Parathyroid adenoma (tissue), 2 donors: ENCODE data around the gene CERS2.
"Not testable (repeated sequence)": the region's sequence is repeated elsewhere in the genome, so short reads cannot be mapped to it uniquely, and the experiment has no call there.

ENCODE experiments used
- H2AFZ ChIP-seq: fragments of 300-600 bp; sonication (generic); one replicate; pipeline ENCODE4 v1.7.0; 2017; ENCODE audit warnings: antibody characterized with exemption, mild to moderate bottlenecking
- H3K27ac ChIP-seq: fragments of 300-600 bp; sonication (generic); one replicate; pipeline ENCODE4 v1.7.0; 2017
- H3K27me3 ChIP-seq: fragments of 300-600 bp; sonication (generic); one replicate; pipeline ENCODE4 v1.7.0; 2017; ENCODE audit warnings: low read length; ENCODE audit not compliant: control insufficient read depth, insufficient read depth
- H3K36me3 ChIP-seq: fragments of 300-600 bp; sonication (generic); one replicate; pipeline ENCODE4 v1.7.0; 2017; ENCODE audit warnings: low read length; ENCODE audit not compliant: control insufficient read depth, insufficient read depth
- H3K4me1 ChIP-seq: fragments of 300-600 bp; sonication (generic); one replicate; pipeline ENCODE4 v1.7.0; 2017; ENCODE audit warnings: control low read depth
- H3K4me2 ChIP-seq: fragments of 300-600 bp; sonication (generic); one replicate; pipeline ENCODE4 v1.7.0; 2017; ENCODE audit warnings: low read length
- H3K4me3 ChIP-seq: fragments of 300-600 bp; sonication (generic); one replicate; pipeline ENCODE4 v1.7.0; 2017; ENCODE audit warnings: low read depth, low read length
- H3K79me2 ChIP-seq: fragments of 300-600 bp; sonication (generic); one replicate; pipeline ENCODE4 v1.7.0; 2017; ENCODE audit warnings: control low read depth
- H3K9ac ChIP-seq: fragments of 300-600 bp; sonication (generic); one replicate; pipeline ENCODE4 v1.7.0; 2017; ENCODE audit warnings: mild to moderate bottlenecking
- H3K9me3 ChIP-seq: fragments of 300-600 bp; sonication (generic); one replicate; pipeline ENCODE4 v1.7.0; 2017; ENCODE audit warnings: low read length; ENCODE audit not compliant: control insufficient read depth
- CTCF ChIP-seq: fragments of 300-600 bp; sonication (generic); IDR thresholded peaks from one replicate; pipeline ENCODE4 v1.7.0; 2017; ENCODE audit warnings: antibody characterized with exemption, mild to moderate bottlenecking
- donor health status: primary hyperparathyroidism.

The CERS2 gene

GRCh38 chr1:150944856-150945255 lies 29.8 kb downstream of the CERS2 start:
- Histone ChIP-seq H3K27ac (no peak overlapping the region), H3K4me3 (no peak overlapping the region), H3K9me3 (no peaks in the 10 kb centered on the region), H3K4me2 (no peak overlapping the region), H3K4me1 (no peaks in the 10 kb centered on the region), H3K27me3 (no peaks in the 10 kb centered on the region), H2AFZ (no peak overlapping the region), H3K9ac (no peak overlapping the region), H3K79me2 (no peaks in the 10 kb centered on the region), H3K36me3 (no peaks in the 10 kb centered on the region)
- TF ChIP-seq CTCF, result no peak

DNA sequence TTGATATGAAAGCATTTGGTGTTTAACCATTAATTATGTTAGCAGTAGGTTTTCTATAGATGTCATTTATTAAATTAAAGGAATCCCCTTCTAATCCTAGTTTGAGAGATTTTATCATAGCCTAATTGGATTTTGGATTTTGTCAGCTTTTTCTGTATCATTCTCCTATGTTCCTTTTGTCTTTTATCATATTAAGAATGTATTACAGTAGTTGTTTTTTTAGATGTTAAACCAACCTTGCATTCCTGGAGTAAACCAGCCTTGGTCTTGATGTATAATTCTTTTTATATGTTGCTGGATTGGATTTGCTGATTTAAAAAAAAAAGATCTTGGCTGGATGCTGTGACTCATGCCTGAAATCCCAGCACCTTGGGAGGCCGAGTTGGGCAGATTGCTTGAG lies 42.9 kb downstream of the CERS2 start:
- H3K4me2 ChIP-seq, result no peak overlapping the region
- TF ChIP-seq CTCF, result no peak
- H3K79me2 ChIP-seq, result no peaks in the 10 kb centered on the region
- no peak overlapping the region for H3K4me3 ChIP-seq
- no peak overlapping the region for H3K9ac ChIP-seq
- H2AFZ ChIP-seq, result no peak overlapping the region
- H3K9me3 ChIP-seq, result no peaks in the 10 kb centered on the region
- no peaks in the 10 kb centered on the region for H3K36me3 ChIP-seq
- no peaks in the 10 kb centered on the region for H3K4me1 ChIP-seq
- no peak overlapping the region for H3K27ac ChIP-seq
- no peaks in the 10 kb centered on the region for H3K27me3 ChIP-seq

DNA sequence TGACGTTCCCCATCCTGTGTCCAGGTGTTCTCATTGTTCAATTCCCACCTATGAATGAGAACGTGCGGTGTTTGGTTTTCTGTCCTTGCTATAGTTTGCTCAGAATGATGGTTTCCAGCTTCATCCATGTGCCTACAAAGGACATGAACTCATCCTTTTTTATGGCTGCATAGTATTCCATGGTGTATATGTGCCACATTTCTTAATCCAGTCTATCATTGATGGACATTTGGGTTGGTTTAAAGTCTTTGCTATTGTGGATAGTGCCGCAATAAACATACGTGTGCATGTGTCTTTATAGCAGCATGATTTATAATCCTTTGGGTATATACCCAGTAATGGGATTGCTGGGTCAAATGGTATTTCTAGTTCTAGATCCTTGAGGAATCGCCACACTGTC lies 45.9 kb downstream of the CERS2 start:
- not testable (repeated sequence) for H3K9ac ChIP-seq, H3K79me2 ChIP-seq, H3K9me3 ChIP-seq, H2AFZ ChIP-seq, H3K4me1 ChIP-seq, H3K4me2 ChIP-seq, H3K4me3 ChIP-seq, H3K36me3 ChIP-seq, H3K27ac ChIP-seq, H3K27me3 ChIP-seq

- peaks cover 3% of the 10 kb centered on the region for H3K79me2 ChIP-seq
- TF ChIP-seq CTCF, result no peak
- no peaks in the 10 kb centered on the region for H3K27me3 ChIP-seq
- no peaks in the 10 kb centered on the region for H3K9me3 ChIP-seq
- H3K4me2 ChIP-seq, result no peak overlapping the region
- H3K36me3 ChIP-seq, result no peaks in the 10 kb centered on the region
- H3K9ac ChIP-seq, result no peak overlapping the region
- H2AFZ ChIP-seq, result no peak overlapping the region
- H3K27ac ChIP-seq, result no peak overlapping the region
- H3K4me3 ChIP-seq, result no peak overlapping the region
- no peaks in the 10 kb centered on the region for H3K4me1 ChIP-seq
Observed at GRCh38 chr1:150928286-150928685, 46.3 kb downstream of the CERS2 start.

GRCh38 chr1:150927624-150928023 lies 47.0 kb downstream of the CERS2 start:
- Histone ChIP-seq H3K4me1 (no peaks in the 10 kb centered on the region), H2AFZ (no peak overlapping the region), H3K9ac (no peak overlapping the region), H3K36me3 (no peaks in the 10 kb centered on the region), H3K9me3 (no peaks in the 10 kb centered on the region), H3K27ac (no peak overlapping the region), H3K27me3 (no peaks in the 10 kb centered on the region), H3K4me2 (no peak overlapping the region), H3K79me2 (peaks cover 3% of the 10 kb centered on the region), H3K4me3 (no peak overlapping the region)
- TF ChIP-seq CTCF, result no peak
